Measurements from ENCODE around the gene RIPOR2.
A peak's percentile ranks its signal among the peaks of the same experiment; 100 is the strongest.

The RIPOR2 gene

DNA sequence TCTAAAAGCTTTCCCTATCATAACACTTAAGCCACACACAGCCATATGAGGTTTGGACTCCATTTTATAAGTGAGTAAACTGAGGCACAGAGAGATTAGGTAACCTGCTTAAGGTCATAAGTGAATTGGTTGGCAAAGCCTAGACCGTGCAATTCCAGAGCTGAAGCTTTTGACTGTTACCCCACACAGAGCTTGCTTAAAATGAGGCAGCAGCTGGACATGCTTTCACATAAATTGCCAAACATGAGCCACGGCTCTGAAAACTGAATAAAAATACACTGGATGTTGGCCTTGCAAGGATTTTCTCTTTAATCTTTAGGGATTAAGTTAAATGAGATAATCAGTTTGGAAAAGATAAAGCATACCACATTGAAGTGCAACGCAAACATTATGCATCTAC lies 2.5 kb downstream of the RIPOR2 start:
- Histone ChIP-seq H3K4me2 (peak overlapping the region; percentile 68 to 93 (median 85)), H3K9ac (peak overlapping the region; percentile 5 to 82 (median 65); a peak in 16 of 22 replicates), H3K4me1 (peaks cover 86 to 100% (median 91%) of the 10 kb centered on the region in 10 experiments), H3K27me3 (no peaks in the 10 kb centered on the region), H3K9me3 (replicated peaks in 1 of 11) (no peaks in the 10 kb centered on the region), H3K4me3 (peak overlapping the region in 5 of 10 experiments; percentile 36 to 72 (median 63); a peak in 9 of 20 replicates), H4K20me1 (no peaks in the 10 kb centered on the region), H3K36me3 (no peaks in the 10 kb centered on the region), H3K27ac (peak overlapping the region in 10 of 11 experiments; percentile 43 to 89 (median 80); a peak in 20 of 22 replicates)
- peak in 1 of 11 experiments; percentile 24; a peak in 1 of 22 replicates for TF ChIP-seq Cebpa-rat (IDR thresholded peaks at IDR 0.05)

DNA sequence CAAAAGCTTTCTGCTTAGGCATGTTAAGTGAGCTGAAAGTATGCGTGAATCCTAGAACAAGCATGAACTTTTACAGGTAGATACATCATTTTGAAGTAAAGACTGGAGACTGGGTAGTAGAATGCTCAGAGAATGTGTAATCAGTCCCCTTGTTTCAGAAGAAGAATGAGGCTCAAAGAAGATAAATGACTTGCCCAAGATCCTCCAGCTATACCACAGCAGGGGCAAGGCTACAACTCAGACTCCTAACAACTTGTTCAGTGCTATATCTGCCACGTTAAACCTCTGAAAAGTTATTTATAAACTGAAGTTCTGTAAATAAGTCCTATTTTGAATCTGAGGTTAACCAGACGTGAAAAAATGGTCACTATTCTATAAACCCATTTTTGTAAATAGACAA lies 2.9 kb downstream of the RIPOR2 start:
- no peaks in the 10 kb centered on the region for H3K27me3 ChIP-seq
- peak overlapping the region; percentile 68 to 93 (median 85) for H3K4me2 ChIP-seq
- H3K4me1 ChIP-seq = peaks cover 86 to 99% (median 92%) of the 10 kb centered on the region in 10 experiments
- H3K4me3 ChIP-seq = peak overlapping the region; percentile 6 to 72 (median 38); a peak in 14 of 20 replicates
- H4K20me1 ChIP-seq = no peaks in the 10 kb centered on the region
- peak overlapping the region in 10 of 11 experiments; percentile 43 to 89 (median 80); a peak in 21 of 22 replicates for H3K27ac ChIP-seq
- 0 out of 22 replicates have a peak, but pooled peaks cover 0 to 2% (median 0%) of the 10 kb centered on the region in 11 experiments for H3K36me3 ChIP-seq
- H3K9me3 ChIP-seq (replicated peaks in 1 of 11) = no peaks in the 10 kb centered on the region
- peak overlapping the region; percentile 5 to 82 (median 65); a peak in 20 of 22 replicates for H3K9ac ChIP-seq
- no peak for TF ChIP-seq Cebpa-rat (IDR thresholded peaks at IDR 0.05)

DNA sequence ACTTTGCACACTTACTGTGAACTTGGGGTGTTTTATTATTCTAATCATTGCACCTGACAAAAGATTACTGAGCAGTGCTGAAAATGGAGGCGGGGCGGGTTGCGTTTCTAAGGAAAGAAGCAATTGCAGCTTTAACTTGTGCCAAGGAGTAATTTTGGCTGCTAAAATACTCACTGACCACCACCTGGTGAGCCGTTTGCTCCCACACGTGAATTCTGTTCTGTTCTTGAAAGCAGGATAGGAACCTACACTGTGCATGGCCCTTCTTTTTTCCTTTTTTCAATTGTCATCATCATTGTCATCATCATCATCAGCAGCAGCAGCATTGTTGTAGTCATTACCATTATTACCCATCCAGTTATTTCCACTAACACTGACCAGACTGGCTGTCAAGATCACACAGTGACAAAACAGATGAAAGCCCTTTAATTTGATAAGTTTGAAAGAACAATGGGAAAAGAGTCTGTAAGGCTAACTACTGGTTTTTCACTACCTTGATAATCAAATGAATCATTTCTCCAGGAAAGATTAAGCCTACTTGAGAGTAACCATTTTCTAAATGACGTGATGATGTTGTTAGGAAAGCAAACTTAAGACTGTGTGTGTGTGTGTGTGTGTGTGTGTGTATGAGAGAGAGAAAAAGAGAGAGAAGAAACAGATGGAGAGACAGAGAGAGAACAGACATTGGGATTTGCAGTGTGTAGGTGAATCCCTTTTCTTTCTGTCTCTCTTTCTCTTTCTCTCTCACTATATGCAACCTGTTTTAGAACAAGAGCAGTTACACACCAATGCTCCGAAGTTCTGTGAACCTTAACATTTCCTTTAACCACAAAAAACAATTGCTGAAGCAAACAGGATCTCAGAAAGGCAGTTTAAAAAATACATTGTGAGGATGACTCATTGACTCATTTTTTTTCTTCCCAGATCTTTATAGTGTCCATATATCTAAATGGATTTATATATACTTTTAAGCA lies 3.8 kb downstream of the RIPOR2 start:
- H3K4me1 ChIP-seq = peaks cover 79 to 96% (median 88%) of the 10 kb centered on the region in 10 experiments
- no peaks in the 10 kb centered on the region for H3K27me3 ChIP-seq
- H3K4me3 ChIP-seq = peak overlapping the region; percentile 6 to 72 (median 38); a peak in 14 of 20 replicates
- H3K9me3 ChIP-seq (replicated peaks in 1 of 11) = no peaks in the 10 kb centered on the region
- no peaks in the 10 kb centered on the region for H4K20me1 ChIP-seq
- 0 out of 22 replicates have a peak, but pooled peaks cover 0 to 5% (median 0%) of the 10 kb centered on the region in 11 experiments for H3K36me3 ChIP-seq
- peak overlapping the region in 9 of 11 experiments; percentile 78 to 89 (median 81); a peak in 19 of 22 replicates for H3K27ac ChIP-seq
- peak overlapping the region; percentile 68 to 93 (median 85) for H3K4me2 ChIP-seq
- peak overlapping the region in 10 of 11 experiments; percentile 53 to 82 (median 66); a peak in 19 of 22 replicates for H3K9ac ChIP-seq
- no peak for TF ChIP-seq Cebpa-rat (IDR thresholded peaks at IDR 0.05)

- Histone ChIP-seq H3K27ac (peak overlapping the region in 9 of 11 experiments; percentile 78 to 89 (median 81); a peak in 18 of 22 replicates), H3K27me3 (no peaks in the 10 kb centered on the region), H3K9ac (peak overlapping the region in 10 of 11 experiments; percentile 53 to 82 (median 66); a peak in 16 of 22 replicates), H3K9me3 (replicated peaks in 1 of 11) (no peaks in the 10 kb centered on the region), H3K4me1 (peaks cover 76 to 94% (median 84%) of the 10 kb centered on the region in 10 experiments), H3K4me2 (peak overlapping the region; percentile 68 to 93 (median 85)), H3K36me3 (0 out of 22 replicates have a peak, but pooled peaks cover 0 to 5% (median 0%) of the 10 kb centered on the region in 11 experiments), H4K20me1 (no peaks in the 10 kb centered on the region), H3K4me3 (peak overlapping the region in 7 of 10 experiments; percentile 18 to 72 (median 40); a peak in 9 of 20 replicates)
- TF ChIP-seq Cebpa-rat (IDR thresholded peaks at IDR 0.05) = no peak
Measured at GRCh38 chr6:24931296-24931695, 4.5 kb downstream of the RIPOR2 start.

DNA sequence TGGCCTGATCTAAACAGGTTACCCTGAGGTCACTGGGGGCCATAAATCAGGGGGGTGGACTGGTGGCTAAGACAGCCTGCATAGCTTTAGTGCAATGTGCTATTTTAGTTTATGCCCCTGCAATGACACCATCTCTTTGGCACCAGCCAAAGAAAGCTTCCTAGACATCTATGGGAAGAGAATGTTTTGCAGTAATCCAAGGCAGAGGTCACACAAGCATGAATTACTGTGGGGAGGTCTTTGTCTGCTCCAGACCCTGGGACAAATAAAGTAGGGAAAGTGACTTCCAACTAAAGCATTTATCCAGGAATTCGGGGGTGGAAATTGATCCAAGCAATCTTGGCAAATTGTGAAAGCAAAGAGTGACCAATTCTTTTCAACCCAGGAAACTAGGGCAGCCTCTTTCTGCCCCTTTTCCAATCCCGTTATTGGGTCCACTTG lies 5.3 kb downstream of the RIPOR2 start:
- Histone ChIP-seq H3K4me3 (peak overlapping the region in 2 of 10 experiments; percentile 30 to 67; a peak in 4 of 20 replicates), H3K9me3 (replicated peaks in 1 of 11) (no peaks in the 10 kb centered on the region), H3K4me2 (peak overlapping the region; percentile 68 to 92 (median 82)), H3K9ac (no peak overlapping the region), H3K4me1 (peaks cover 76 to 94% (median 81%) of the 10 kb centered on the region in 10 experiments), H4K20me1 (no peaks in the 10 kb centered on the region; a peak in 1 of 22 replicates), H3K27me3 (no peaks in the 10 kb centered on the region), H3K36me3 (0 out of 22 replicates have a peak, but pooled peaks cover 0 to 5% (median 0%) of the 10 kb centered on the region in 11 experiments), H3K27ac (peak overlapping the region in 8 of 11 experiments; percentile 78 to 89 (median 80); a peak in 16 of 22 replicates)
- no peak for TF ChIP-seq Cebpa-rat (IDR thresholded peaks at IDR 0.05)

DNA sequence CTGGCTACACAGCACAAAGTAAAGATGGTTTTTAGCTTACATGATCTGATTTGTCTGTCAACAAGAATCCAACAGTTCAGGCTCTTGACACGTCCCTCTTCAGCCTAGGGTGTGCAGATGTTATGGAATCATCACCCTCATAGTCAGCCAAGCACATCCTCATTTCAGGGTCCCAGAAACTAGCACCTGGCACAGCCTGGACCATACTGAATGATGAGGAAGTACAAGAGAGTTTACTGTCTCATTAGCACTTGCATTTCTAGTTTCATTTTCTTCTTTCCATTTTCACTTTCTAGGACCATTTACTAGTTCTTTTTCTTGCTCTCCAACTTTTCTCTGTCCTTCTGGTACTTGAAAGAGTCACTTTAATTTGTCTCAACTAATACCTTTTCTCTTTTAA lies 6.5 kb downstream of the RIPOR2 start:
- Histone ChIP-seq H3K27me3 (no peaks in the 10 kb centered on the region), H3K27ac (peak overlapping the region in 9 of 11 experiments; percentile 4 to 89 (median 78); a peak in 14 of 22 replicates), H3K9ac (no peak overlapping the region), H3K4me1 (peaks cover 65 to 94% (median 81%) of the 10 kb centered on the region in 10 experiments), H3K36me3 (0 out of 22 replicates have a peak, but pooled peaks cover 0 to 5% (median 0%) of the 10 kb centered on the region in 11 experiments), H4K20me1 (no peaks in the 10 kb centered on the region; a peak in 1 of 22 replicates), H3K4me3 (0 out of 20 replicates have a peak overlapping the region, but pooled peaks of 1 of the 10 experiments have one; percentile 23), H3K9me3 (replicated peaks in 1 of 11) (no peaks in the 10 kb centered on the region), H3K4me2 (peak overlapping the region; percentile 24 to 92 (median 82); a peak in 21 of 22 replicates)
- no peak for TF ChIP-seq Cebpa-rat (IDR thresholded peaks at IDR 0.05)

DNA sequence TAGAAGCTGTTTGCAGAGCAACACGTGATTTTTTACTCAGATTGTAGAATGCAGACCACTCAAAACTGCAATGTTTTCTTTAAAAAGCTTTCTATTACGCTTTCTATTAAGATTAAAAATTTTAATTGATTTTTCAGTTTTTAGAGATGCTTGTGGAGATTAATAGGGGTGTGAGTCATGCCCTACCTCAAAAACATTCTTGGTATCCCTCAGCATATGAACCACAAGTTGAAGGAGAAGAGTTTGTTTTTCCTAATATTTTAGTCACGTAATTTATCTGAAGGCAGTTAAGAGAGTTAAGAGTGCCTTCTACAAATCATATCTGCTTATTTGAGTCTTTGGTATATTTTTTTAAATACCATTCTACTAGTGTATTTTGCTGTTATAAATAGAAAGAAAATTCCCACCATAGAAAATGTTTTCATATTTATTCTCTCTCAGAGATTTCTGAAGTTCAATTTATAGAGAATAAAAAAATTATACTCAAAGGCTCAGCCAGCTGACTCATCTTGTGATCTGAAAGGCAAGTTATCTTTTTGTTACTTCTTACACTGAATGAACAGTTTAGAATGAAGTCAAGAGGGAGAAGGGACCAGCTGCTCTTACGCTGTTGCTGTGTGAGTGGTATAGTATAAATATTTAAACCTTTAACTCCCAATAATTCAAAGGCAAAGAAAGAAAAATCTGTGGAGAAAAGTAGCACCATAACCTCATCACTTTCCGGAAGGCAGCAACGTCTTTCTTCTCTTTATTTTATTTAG lies 7.6 kb downstream of the RIPOR2 start:
- H3K27me3 ChIP-seq = no peaks in the 10 kb centered on the region
- H3K9me3 ChIP-seq (replicated peaks in 1 of 11) = no peaks in the 10 kb centered on the region
- H4K20me1 ChIP-seq = no peaks in the 10 kb centered on the region; a peak in 2 of 22 replicates
- no peak for TF ChIP-seq Cebpa-rat (IDR thresholded peaks at IDR 0.05)
- peak overlapping the region in 8 of 11 experiments; percentile 4 to 89 (median 78); a peak in 12 of 22 replicates for H3K27ac ChIP-seq
- H3K4me3 ChIP-seq = no peak overlapping the region
- H3K4me1 ChIP-seq = peaks cover 54 to 94% (median 78%) of the 10 kb centered on the region in 10 experiments
- H3K9ac ChIP-seq = no peak overlapping the region
- H3K4me2 ChIP-seq = peak overlapping the region in 7 of 11 experiments; percentile 48 to 92 (median 85); a peak in 12 of 22 replicates
- H3K36me3 ChIP-seq = peaks cover 0 to 7% (median 0%) of the 10 kb centered on the region in 11 experiments; a peak in 2 of 22 replicates
